ENCODE results near the gene ESRRB.

- no peak for TF ChIP-seq CTCF (IDR thresholded peaks at IDR 0.05)
- no peak for TF ChIP-seq POLR2A (IDR thresholded peaks at IDR 0.05)
- TF ChIP-seq POLR2AphosphoS5 (IDR thresholded peaks at IDR 0.05): no peak
Measured at GRCh38 chr14:76405627-76406026, 29.7 kb downstream of the ESRRB start.

Data from stomach (tissue), 4 donors.